Measurements from ENCODE around the gene CACNA1H. TPM values are rescaled to one million over a fixed set of nuclear protein-coding genes. Genes with fewer than 3 reads are reported as not detected.
"Not testable (repeated sequence)": the region's sequence is repeated elsewhere in the genome, so short reads cannot be mapped to it uniquely, and the experiment has no call there.

The CACNA1H gene
- total and polyA plus RNA-seq, 2 donors (not counting 3 experiments of a cell fraction or from before 2014, with no cell fraction given): 0.03 TPM; not detected in 1

GRCh38 chr16:1265826-1266225 lies 112.9 kb downstream of the CACNA1H start:
- intact Hi-C loops (cut with micrococcal nuclease): no loop called here
- no peak overlapping the region for H3K9ac ChIP-seq (replicated peaks; ENCODE audit: extremely low read depth, insufficient read depth, low read length)
- ChIA-PET CTCF (no interaction called here), POLR2A (interaction anchor here (0.6 kb wide), 1 partner anchor 209 kb away, joined by 4 read pairs; no protein-coding TSS in a partner anchor)
- no peaks in the 10 kb centered on the region for H3K36me3 ChIP-seq (ENCODE audit: control insufficient read depth in 2 of 2, extremely low read depth in 1 of 2, insufficient read depth in 2 of 2, low read length in 2 of 2)
- no peaks in the 10 kb centered on the region for H4K20me1 ChIP-seq (replicated peaks; ENCODE audit: control insufficient read depth, extremely low read depth, insufficient read depth, low read length)
- no peak for TF ChIP-seq POLR2AphosphoS5 (IDR thresholded peaks at IDR 0.05; ENCODE audit: insufficient read depth, low read depth, low read length)
- TF ChIP-seq FOS (IDR thresholded peaks at IDR 0.05; ENCODE audit: borderline replicate concordance, insufficient read depth, low read length): no peak
- no peak for TF ChIP-seq EZH2 (IDR thresholded peaks at IDR 0.05; ENCODE audit: borderline replicate concordance, low read depth, low read length, severe bottlenecking)
- TF ChIP-seq CTCF (IDR thresholded peaks at IDR 0.05; ENCODE audit: extremely low read depth in 1 of 2, insufficient read depth in 1 of 2, low read depth in 1 of 2, low read length in 2 of 2): no peak
- no peak for TF ChIP-seq POLR2A (IDR thresholded peaks at IDR 0.05; ENCODE audit: low read depth, low read length)
- no peak for TF ChIP-seq GATA2 (IDR thresholded peaks at IDR 0.05; ENCODE audit: insufficient read depth, insufficient read length, low read depth, low read length)
- TF ChIP-seq JUN (IDR thresholded peaks at IDR 0.05; ENCODE audit: borderline replicate concordance, insufficient read depth, insufficient read length, low read depth): no peak
- TF ChIP-seq MYC (IDR thresholded peaks at IDR 0.05; ENCODE audit: low read depth, low read length): no peak
- TF ChIP-seq MAX (IDR thresholded peaks at IDR 0.05; ENCODE audit: insufficient read depth, insufficient read length): no peak
- H3K4me2 ChIP-seq (ENCODE audit: insufficient read depth, low read length): no peak overlapping the region
- no TSS peak for BruUV-seq (replicated peaks)
- H3K27ac ChIP-seq (ENCODE audit: insufficient read depth, low read depth, low read length): no peak overlapping the region
- no peak overlapping the region for H2AFZ ChIP-seq (ENCODE audit: low read depth, low read length)
- no peaks in the 10 kb centered on the region for H3K9me3 ChIP-seq (replicated peaks; ENCODE audit: control insufficient read depth, insufficient read depth, low read length)
- dilution Hi-C loops (cut with MboI; ENCODE audit: extremely low pct_ligation_motif_present, low sequenced_read_pairs): no loop called here
- no peaks in the 10 kb centered on the region for H3K4me1 ChIP-seq (ENCODE audit: control insufficient read depth, extremely low read depth, insufficient read depth, low read length)
- H3K27me3 ChIP-seq (ENCODE audit: control insufficient read depth in 2 of 2, insufficient read depth in 2 of 2, low read length in 2 of 2): peaks cover 6 to 11% of the 10 kb centered on the region in 2 experiments
- FAIRE-seq: no peak
- H3K79me2 ChIP-seq (ENCODE audit: control insufficient read depth, insufficient read depth, low read length): no peaks in the 10 kb centered on the region
- H3K9me1 ChIP-seq (replicated peaks; ENCODE audit: control insufficient read depth, extremely low read depth, insufficient read depth, low read length): no peaks in the 10 kb centered on the region
- H3K4me3 ChIP-seq (replicated peaks in 1 of 3; ENCODE audit: insufficient read depth in 1 of 3, low read depth in 1 of 3, low read length in 3 of 3): no peak overlapping the region
- DNase-seq (ENCODE audit: low read depth, low spot score): no peak

GRCh38 chr16:1269418-1269817 lies 116.5 kb downstream of the CACNA1H start:
- FAIRE-seq; H3K79me2 ChIP-seq (ENCODE audit: control insufficient read depth, insufficient read depth, low read length); H3K4me2 ChIP-seq (ENCODE audit: insufficient read depth, low read length); intact Hi-C loops (cut with micrococcal nuclease); H3K4me3 ChIP-seq (replicated peaks in 1 of 3; ENCODE audit: insufficient read depth in 1 of 3, low read depth in 1 of 3, low read length in 3 of 3); H3K9ac ChIP-seq (replicated peaks; ENCODE audit: extremely low read depth, insufficient read depth, low read length); H4K20me1 ChIP-seq (replicated peaks; ENCODE audit: control insufficient read depth, extremely low read depth, insufficient read depth, low read length); DNase-seq (ENCODE audit: low read depth, low spot score); H3K4me1 ChIP-seq (ENCODE audit: control insufficient read depth, extremely low read depth, insufficient read depth, low read length); H3K9me1 ChIP-seq (replicated peaks; ENCODE audit: control insufficient read depth, extremely low read depth, insufficient read depth, low read length); H3K27ac ChIP-seq (ENCODE audit: insufficient read depth, low read depth, low read length); dilution Hi-C loops (cut with MboI; ENCODE audit: extremely low pct_ligation_motif_present, low sequenced_read_pairs); H2AFZ ChIP-seq (ENCODE audit: low read depth, low read length); BruUV-seq (replicated peaks); H3K36me3 ChIP-seq (ENCODE audit: control insufficient read depth in 2 of 2, extremely low read depth in 1 of 2, insufficient read depth in 2 of 2, low read length in 2 of 2); H3K27me3 ChIP-seq (ENCODE audit: control insufficient read depth in 2 of 2, insufficient read depth in 2 of 2, low read length in 2 of 2); H3K9me3 ChIP-seq (replicated peaks; ENCODE audit: control insufficient read depth, insufficient read depth, low read length); POLR2A ChIA-PET: not testable (repeated sequence)
- CTCF ChIA-PET: interaction anchor here (0.6 kb wide), 1 partner anchor 61 kb away, joined by 3 read pairs; no protein-coding TSS in a partner anchor

Data from endothelial cell of umbilical vein (primary cell).